ENCODE measurements around the gene TLCD1.

The TLCD1 gene

GRCh38 chr17:28710861-28711722 is 14.9 kb downstream of the TLCD1 start:
- TF ChIP-seq, protein P1, sequence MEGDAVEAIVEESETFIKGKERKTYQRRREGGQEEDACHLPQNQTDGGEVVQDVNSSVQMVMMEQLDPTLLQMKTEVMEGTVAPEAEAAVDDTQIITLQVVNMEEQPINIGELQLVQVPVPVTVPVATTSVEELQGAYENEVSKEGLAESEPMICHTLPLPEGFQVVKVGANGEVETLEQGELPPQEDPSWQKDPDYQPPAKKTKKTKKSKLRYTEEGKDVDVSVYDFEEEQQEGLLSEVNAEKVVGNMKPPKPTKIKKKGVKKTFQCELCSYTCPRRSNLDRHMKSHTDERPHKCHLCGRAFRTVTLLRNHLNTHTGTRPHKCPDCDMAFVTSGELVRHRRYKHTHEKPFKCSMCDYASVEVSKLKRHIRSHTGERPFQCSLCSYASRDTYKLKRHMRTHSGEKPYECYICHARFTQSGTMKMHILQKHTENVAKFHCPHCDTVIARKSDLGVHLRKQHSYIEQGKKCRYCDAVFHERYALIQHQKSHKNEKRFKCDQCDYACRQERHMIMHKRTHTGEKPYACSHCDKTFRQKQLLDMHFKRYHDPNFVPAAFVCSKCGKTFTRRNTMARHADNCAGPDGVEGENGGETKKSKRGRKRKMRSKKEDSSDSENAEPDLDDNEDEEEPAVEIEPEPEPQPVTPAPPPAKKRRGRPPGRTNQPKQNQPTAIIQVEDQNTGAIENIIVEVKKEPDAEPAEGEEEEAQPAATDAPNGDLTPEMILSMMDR (IDR thresholded peaks at IDR 0.05; ENCODE audit: low read depth, low read length): no peak
- H3K4me3 ChIP-seq (replicated peaks in 1 of 2; ENCODE audit: low read depth in 2 of 2, low read length in 2 of 2): peak overlapping the region; percentile 44 to 60
- peak; percentile 87 to 92 for DNase-seq (ENCODE audit: low read depth in 2 of 2)

- no peak overlapping the region for H3K4me3 ChIP-seq (replicated peaks in 1 of 2; ENCODE audit: low read depth in 2 of 2, low read length in 2 of 2)
- TF ChIP-seq, protein P1 (IDR thresholded peaks at IDR 0.05; ENCODE audit: low read depth, low read length): no peak
- no peak for DNase-seq (ENCODE audit: low read depth in 2 of 2)
These were observed 18.7 kb downstream of the TLCD1 start for GRCh38 chr17:28707339-28707720.

GRCh38 chr17:28706471-28707338 is 19.3 kb downstream of the TLCD1 start:
- TF ChIP-seq, protein P1 (IDR thresholded peaks at IDR 0.05; ENCODE audit: low read depth, low read length): no peak
- DNase-seq (ENCODE audit: low read depth in 2 of 2): no peak
- no peak overlapping the region for H3K4me3 ChIP-seq (replicated peaks in 1 of 2; ENCODE audit: low read depth in 2 of 2, low read length in 2 of 2)

DNA sequence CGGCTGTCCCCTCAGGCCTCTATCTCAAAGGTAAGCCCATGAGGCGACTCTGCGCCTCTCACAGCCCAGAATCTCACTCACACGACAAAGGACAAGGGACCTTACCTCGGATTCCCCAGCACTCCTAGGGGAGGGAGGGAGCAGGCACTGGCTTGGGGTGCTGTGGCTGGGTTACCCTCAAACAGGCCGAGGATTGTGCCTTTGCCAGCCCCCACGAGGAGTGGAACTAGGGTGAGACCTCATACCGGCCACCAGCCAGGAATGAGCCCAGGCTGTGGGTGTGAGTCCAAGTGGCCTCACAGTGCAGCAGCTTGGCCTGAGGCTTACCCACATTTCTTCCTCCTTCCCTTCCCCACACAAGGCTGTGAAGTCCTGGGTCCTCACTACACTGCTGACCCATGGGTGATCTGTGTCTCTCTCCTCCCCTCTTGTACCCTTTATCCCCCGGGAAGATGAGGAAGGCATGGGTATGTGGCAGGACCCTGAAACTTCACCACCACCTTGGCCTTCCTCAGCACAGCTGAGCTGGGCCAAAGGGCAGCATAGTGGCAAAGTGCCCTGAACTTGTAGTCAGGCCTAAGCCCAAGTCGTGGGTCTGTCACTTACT is 20.2 kb downstream of the TLCD1 start:
- DNase-seq (ENCODE audit: low read depth in 2 of 2): no peak
- no peak overlapping the region for H3K4me3 ChIP-seq (replicated peaks in 1 of 2; ENCODE audit: low read depth in 2 of 2, low read length in 2 of 2)
- TF ChIP-seq, protein P1 (IDR thresholded peaks at IDR 0.05; ENCODE audit: low read depth, low read length): no peak

GRCh38 chr17:28705074-28705659 is 20.9 kb downstream of the TLCD1 start:
- DNase-seq (ENCODE audit: low read depth in 2 of 2): no peak
- H3K4me3 ChIP-seq (replicated peaks in 1 of 2; ENCODE audit: low read depth in 2 of 2, low read length in 2 of 2): no peak overlapping the region
- TF ChIP-seq, protein P1 (IDR thresholded peaks at IDR 0.05; ENCODE audit: low read depth, low read length): no peak

- TF ChIP-seq, protein P1 (IDR thresholded peaks at IDR 0.05; ENCODE audit: low read depth, low read length): no peak
- no peak for DNase-seq (ENCODE audit: low read depth in 2 of 2)
- no peak overlapping the region for H3K4me3 ChIP-seq (replicated peaks in 1 of 2; ENCODE audit: low read depth in 2 of 2, low read length in 2 of 2)
These were observed 21.7 kb downstream of the TLCD1 start for GRCh38 chr17:28704219-28704858.

Data from cardiac fibroblast (primary cell).